T-helper 2 cell (primary cell): ENCODE data around the gene WWC2.
"Not testable (repeated sequence)": the region's sequence is repeated elsewhere in the genome, so short reads cannot be mapped to it uniquely, and the experiment has no call there.

Experiments
- DNase-seq, 5 experiments: peaks; one replicate each; pipeline versions ENCODE4 v3.0.0 to v3.0.0-alpha.2; 2012 to 2022

WWC2 gene

GRCh38 chr4:183175631-183176232, 76.7 kb downstream of the WWC2 start:
- DNase-seq = no peak

GRCh38 chr4:183177001-183177400, 77.9 kb downstream of the WWC2 start:
- no peak for DNase-seq

DNA sequence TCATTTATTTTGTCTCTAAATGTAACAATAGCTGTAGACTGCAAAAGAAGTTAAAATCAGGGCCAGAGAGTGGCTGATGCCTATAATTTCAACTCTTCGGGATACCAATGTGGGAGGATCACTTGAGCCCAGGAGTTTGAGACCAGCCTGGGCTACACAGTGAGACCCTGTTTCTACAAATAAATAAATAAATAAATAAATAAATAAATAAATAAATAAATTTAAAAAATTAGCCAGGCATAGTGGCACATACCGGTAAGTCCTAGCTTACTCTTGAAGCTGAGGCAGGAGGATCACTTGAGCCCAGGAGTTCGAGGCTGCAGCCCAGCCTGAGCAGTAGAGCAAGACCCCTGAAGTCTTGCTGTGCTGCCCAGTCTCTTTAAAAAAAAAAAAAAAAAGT, 79.1 kb downstream of the WWC2 start:
- DNase-seq = no peak

DNA sequence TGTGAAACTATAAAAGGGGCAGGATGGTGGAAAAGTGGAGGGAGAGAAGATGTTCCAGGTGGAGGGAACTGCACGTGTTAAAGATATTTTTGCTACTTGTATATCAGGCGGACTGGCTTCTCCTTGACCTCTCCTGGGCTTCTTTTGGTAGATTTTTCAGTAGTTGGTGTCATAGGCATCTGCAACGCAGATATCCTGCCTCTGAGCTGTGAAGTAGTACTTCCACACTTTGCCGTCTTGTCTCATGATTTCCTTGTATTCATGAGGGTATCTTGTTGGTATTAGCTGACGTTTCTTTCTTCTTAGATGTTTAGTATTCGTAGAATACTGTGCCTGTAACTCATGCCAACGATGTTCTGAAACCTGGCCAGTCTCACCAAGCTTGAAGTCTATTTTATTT, 81.0 kb downstream of the WWC2 start:
- no peak for DNase-seq

- no peak for DNase-seq
These were observed 81.6 kb downstream of the WWC2 start for GRCh38 chr4:183180621-183181020.

GRCh38 chr4:183181081-183181480, 82.0 kb downstream of the WWC2 start:
- DNase-seq = no peak

GRCh38 chr4:183182873-183183725, 84.0 kb downstream of the WWC2 start:
- DNase-seq = peak in 2 of 5 experiments; percentile 15 to 76

DNA sequence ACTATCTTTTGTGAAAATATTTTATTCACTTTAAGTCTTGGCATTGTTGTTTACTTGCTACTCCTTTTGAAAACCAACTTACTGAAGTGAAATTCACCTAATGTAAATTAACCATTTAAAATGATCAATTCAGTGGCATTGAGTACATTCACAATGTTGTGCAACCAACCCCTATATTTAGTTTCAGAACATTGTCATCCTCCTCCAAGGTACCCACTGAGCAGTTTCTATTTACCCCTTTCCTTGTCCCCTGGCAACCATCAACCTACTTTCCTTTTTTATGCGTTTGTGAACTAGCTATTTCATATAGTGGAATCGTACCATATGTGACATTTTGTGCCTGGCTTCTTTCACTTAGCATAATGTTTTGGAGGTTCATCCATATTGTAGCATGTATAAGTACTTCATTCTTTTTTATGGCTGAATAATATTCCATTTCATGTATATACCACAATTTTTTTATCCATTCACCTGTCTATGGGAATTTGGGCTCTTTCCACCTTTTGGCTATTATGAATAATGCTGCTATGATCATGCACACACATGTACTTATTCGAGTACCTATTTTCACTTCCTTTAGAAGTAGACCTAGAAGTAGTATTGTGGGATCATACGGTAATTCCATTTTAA, 85.0 kb downstream of the WWC2 start:
- DNase-seq = peak in 1 of 5 experiments; percentile 21

DNA sequence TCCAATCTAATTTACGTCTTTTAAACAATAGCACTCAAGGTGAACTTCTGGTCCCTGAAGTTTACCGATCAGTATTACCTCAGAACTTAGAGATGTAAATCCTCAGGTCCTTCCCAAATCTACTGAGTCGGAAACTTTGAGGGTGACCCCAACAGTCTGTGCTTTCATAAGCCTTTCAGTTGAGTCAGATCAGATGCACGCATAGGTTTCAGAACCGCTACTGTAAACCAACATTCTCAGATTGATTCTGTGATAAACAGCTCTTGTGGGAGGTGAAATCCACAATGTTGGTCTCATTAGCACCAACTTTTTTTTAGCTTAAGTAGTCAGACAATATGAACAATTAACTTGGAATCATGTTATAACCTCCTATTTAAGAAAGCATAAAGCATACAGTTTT, 86.0 kb downstream of the WWC2 start:
- DNase-seq = peak in 1 of 5 experiments; percentile 81

GRCh38 chr4:183185559-183185958, 86.5 kb downstream of the WWC2 start:
- no peak for DNase-seq

GRCh38 chr4:183186813-183187212, 87.8 kb downstream of the WWC2 start:
- DNase-seq = peak in 1 of 5 experiments; percentile 3

DNA sequence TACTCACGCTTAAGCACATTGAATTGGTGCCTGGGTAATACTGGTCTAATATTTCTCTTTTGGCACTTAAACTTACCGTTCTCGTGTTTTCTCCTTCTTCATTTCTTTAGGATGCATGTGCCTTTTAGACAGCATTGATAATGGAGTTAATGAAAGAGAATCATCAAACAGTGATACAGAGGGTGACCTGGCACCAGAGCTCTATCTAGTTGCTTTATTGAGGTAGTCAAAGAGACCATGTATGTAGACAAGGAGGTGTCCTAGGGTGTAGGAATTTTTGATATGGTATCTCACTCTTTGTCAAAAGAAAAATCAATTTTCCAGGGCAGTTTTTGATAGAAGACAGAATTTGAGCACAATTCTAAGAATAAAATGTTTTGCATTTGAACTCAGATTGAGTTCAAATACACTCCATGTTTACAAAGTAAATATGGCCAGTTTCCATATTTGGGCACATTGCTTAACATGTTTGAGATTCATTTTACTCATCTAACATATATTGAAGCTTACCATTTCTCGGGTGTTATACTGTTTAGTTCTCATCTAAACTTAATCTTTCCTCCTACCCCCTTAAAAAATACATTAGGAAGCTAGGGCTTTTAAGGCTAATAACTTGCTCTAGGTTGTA, 92.0 kb downstream of the WWC2 start:
- DNase-seq = no peak

DNA sequence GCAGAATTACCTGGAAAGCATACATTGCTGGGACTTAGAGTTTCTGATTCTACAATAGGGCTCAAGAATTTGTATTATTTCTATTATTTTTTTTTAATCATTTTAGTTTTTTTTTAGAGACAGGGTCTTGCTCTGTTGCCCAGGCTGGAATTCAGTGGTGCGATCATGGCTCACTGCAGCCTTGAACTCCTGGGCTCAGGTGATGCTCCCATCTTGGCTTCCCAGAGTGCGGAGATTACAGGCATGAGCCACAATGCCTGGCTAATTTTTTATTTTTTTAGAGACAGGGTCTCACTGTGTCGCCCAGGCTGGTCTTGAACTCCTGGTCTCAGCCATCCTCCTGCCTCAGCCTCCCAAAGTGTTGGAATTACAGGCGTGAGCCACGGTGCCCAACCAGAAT, 92.6 kb downstream of the WWC2 start:
- DNase-seq = no peak

DNA sequence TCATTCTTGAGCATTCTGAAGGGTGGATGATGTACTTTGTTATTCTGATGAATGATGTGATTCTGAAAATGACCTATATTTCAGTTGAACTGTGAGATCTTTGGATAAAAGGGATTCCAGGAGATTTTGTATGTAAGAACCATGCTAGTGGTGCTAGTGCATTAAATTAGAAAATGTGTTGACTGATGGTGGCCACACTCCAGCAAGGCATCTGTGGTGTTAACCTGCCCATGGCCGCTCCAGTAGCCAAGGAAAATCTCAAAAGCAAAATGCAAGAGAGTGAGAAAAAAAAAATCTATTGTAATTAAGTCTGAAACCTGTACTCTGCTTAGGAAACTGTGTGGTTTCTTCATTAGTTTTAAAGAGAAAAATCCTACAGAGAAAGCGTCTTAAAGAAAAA, 93.5 kb downstream of the WWC2 start:
- no peak for DNase-seq

DNA sequence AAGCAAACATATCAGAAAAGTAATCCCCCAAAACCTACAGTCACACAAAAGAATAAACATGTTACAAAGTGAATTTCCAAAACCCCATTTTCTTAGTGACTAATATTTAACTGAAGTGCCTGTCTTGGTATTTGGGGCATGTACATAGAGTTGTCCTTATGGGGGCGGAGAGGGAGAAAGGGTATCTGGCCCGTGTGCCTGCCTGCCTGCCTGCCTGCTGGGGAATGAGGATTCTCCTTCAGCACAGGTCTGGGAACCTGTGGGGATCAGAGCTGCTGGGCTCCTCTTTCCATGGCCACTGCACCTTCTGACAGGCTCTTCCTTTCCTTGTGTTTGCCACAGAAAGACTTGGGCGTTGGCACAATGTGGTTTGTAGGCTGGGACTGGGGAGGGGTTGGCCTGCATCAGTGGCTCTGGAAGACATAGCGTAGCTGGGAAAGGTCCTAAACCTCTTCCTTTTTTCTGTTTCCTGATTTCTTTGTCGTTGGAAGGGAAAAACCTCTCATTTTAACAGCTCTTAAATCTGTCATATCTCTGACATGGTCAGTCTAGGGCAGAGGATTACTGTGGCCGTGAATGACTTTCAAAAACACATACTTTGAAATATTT, 94.8 kb downstream of the WWC2 start:
- DNase-seq = not testable (repeated sequence)

DNA sequence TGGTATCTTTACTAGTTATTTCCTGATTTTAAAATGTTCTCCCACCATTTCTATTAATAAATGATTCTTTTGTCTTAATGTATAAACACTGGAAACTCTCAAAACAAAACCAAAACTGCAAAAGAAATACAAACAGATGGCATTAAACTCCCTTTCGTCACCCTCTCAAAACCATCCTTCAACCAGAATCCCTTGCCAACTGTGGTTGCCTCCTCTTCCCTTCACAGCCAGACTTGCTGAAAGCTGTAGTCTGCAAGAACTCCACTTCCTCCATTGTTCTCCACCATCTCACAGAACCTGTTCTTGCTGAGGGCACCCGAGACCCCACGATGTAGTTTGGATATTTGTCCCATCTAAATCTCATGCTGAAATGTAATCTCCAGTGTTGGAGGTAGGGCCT, 96.5 kb downstream of the WWC2 start:
- DNase-seq = no peak

DNA sequence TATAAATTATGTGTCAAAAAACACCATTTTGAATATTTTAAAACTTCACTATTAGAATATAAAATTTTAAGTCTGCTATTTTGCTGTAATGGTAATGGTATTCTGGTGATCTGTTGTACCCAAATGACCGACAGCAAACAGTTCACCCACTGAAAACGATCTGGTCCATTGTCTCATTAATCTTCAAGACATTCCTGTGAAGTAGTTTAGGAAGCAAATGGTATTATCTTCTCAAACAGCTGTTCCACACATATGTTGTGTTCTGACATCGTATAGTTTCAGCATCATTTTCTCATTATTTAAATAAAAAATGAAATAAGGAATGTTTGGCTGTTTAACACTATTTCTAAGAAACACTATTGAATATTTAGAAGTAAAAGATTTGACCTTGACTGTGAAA, 98.1 kb downstream of the WWC2 start:
- no peak for DNase-seq

- no peak for DNase-seq
These were observed 101.4 kb downstream of the WWC2 start for GRCh38 chr4:183200453-183200852.

- no peak for DNase-seq
These were observed 102.3 kb downstream of the WWC2 start for GRCh38 chr4:183201331-183201730.

DNA sequence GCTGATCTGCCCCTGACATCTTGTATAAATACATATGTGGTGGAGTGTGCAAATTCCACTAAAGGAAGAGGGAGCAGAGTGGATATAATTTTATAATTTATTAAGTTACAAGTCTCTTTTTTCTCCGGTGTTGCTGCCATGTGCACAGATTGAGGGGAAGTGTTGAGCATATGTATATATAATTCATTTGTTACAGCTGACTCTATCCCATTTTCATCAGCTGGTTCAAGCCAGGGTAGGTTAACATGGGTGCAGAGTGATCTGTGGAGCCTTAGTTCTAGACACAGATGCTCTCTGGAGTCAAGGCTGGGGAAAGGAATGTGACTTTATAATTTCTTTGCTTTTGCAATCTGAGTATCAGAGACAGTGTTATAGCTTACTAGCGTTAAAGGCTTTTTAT, 103.5 kb downstream of the WWC2 start:
- no peak for DNase-seq

GRCh38 chr4:183204793-183205192, 105.7 kb downstream of the WWC2 start:
- no peak for DNase-seq

DNA sequence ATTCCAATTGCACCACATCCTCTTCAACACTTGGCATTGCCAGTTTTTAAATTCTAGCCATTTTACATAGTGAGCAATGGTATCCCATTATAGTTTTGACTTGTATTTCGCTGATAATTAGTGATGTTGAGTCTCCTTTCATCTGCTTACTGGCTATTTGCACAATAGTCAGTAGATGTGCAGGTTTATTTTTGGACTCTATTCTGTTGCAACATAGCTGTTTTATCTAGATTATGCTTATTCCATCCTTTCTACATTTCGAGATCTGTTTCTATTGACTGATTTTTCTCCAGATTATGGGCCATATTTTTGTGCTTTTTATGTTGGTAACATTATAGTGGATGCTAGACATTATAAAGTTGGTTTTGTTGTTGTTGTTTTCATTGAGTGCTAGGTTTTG, 106.1 kb downstream of the WWC2 start:
- no peak for DNase-seq

DNA sequence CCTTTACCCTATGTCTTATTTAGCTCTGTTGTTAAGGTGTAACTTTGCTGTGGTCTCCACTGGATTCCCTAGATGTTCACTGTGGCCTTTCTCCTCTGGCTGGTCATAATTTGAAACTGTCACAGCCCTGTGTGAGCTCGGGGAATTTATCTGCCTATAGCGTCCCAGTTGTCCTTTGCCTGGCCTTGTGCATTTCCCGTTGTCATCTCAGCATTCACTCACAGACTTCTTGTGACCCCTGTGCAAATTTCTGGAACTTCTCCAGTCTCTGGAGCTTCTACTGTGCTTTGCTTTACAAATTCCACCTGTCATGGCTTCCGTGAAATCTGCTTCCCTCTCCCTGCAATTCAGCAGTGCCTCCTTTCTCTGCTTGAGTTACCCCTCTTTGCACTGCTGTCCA, 106.7 kb downstream of the WWC2 start:
- no peak for DNase-seq
